GM12878 (cell line): ENCODE results near the gene DOK7. TPM values are rescaled to one million over a fixed set of nuclear protein-coding genes. Genes with fewer than 3 reads are reported as not detected.

Experiments used
- ATAC-seq: fragments of 200-7000 bp; cut with Tn5 transposase; 3 replicates; pipeline ENCODE4 v1.9.1; 2020; ENCODE audit warnings: mild to moderate bottlenecking, moderate library complexity
- BruUV-seq: library from RNA; stranded (reverse); fragments of 400-500 nt; replicated peaks from 2 replicates; lab custom pipeline; 2021; lab: Mats Ljungman, UMichigan
- CTCF ChIA-PET: fragments of 300-600 bp; sonication (Branson Sonifier 250); formaldehyde crosslinking; extraction: SDS; loops from one replicate; lab custom pipeline; 2021; ENCODE audit warnings: inconsistent platforms; lab: Yijun Ruan, JAX
- POLR2A ChIA-PET: fragments of 350-600 bp; formaldehyde crosslinking; extraction: SDS; loops from one replicate; lab custom pipeline; 2021; ENCODE audit warnings: inconsistent platforms; lab: Charles Lee
- RAD21 ChIA-PET: fragments of 300-600 bp; sonication (Branson Sonifier 250); formaldehyde crosslinking; loops from one replicate; lab custom pipeline; 2023; ENCODE audit warnings: antibody characterized with exemption; ENCODE audit not compliant: unreplicated experiment; lab: Charles Lee
- SMC1A ChIA-PET: fragments of 300-600 bp; sonication (Branson Sonifier 250); formaldehyde crosslinking; loops from one replicate; lab custom pipeline; 2023; ENCODE audit not compliant: unreplicated experiment, uncharacterized antibody; lab: Charles Lee
- DNase-seq: peaks from one replicate; pipeline ENCODE4 v3.0.0-alpha.2; 2011; ENCODE audit warnings: low read depth, low spot score
- FAIRE-seq: peaks from 3 replicates; lab custom pipeline; 2011; peaks lifted over from hg19 to GRCh38; lab: Jason Lieb, UNC
- H2AFZ ChIP-seq: 2 replicates; pipeline ENCODE4 v1.6.0; 2011; ENCODE audit warnings: low read depth, low read length, control low read depth; ENCODE audit not compliant: control insufficient read depth
- H3K27ac ChIP-seq: 2 replicates; pipeline ENCODE4 v1.5.1; 2011; ENCODE audit warnings: control low read depth; ENCODE audit not compliant: control insufficient read depth, insufficient read depth
- H3K27me3 ChIP-seq, 2 experiments: replicated peaks in 1 of 2; 2 replicates each; pipeline versions ENCODE4 v1.6.0 to v1.6.1; 2011; ENCODE audit warnings: low read length in 1 of 2; ENCODE audit not compliant: control insufficient read depth in 2 of 2, insufficient read depth in 2 of 2
- H3K36me3 ChIP-seq, 2 experiments: 2 replicates each; pipeline ENCODE4 v1.5.1; 2011; ENCODE audit warnings: low read length in 1 of 2; ENCODE audit not compliant: control insufficient read depth in 2 of 2, insufficient read depth in 2 of 2
- H3K4me1 ChIP-seq: 2 replicates; pipeline ENCODE4 v1.6.1; 2011; ENCODE audit warnings: mild to moderate bottlenecking, low read length, moderate library complexity, mixed read lengths; ENCODE audit not compliant: control insufficient read depth, insufficient read depth
- H3K4me2 ChIP-seq: 2 replicates; pipeline ENCODE4 v1.6.0; 2011; ENCODE audit warnings: control low read depth; ENCODE audit not compliant: control insufficient read depth, insufficient read depth
- H3K4me3 ChIP-seq: fragments of 200-600 bp; sonication (generic); 2 replicates; pipeline ENCODE4 v1.5.1; 2016
- H3K79me2 ChIP-seq: 2 replicates; pipeline ENCODE4 v1.6.0; 2011; ENCODE audit warnings: low read length; ENCODE audit not compliant: control insufficient read depth, insufficient read depth
- H3K9ac ChIP-seq: 2 replicates; pipeline ENCODE4 v1.8.0; 2011; ENCODE audit warnings: low read length, control low read depth, mixed read lengths; ENCODE audit not compliant: control insufficient read depth, insufficient read depth
- H3K9me3 ChIP-seq: replicated peaks from 3 replicates; pipeline ENCODE4 v1.5.1; 2011; ENCODE audit warnings: mild to moderate bottlenecking, low read length; ENCODE audit not compliant: control insufficient read depth, insufficient read depth
- H4K20me1 ChIP-seq: 2 replicates; pipeline ENCODE4 v1.6.0; 2011; ENCODE audit not compliant: control insufficient read depth, insufficient read depth
- CBX3 ChIP-seq: fragments of 200-600 bp; sonication (generic); IDR thresholded peaks from 2 replicates; pipeline ENCODE4 v1.6.1; 2016; ENCODE audit warnings: low read depth, borderline replicate concordance
- CHD1 ChIP-seq: IDR thresholded peaks from 2 replicates; pipeline ENCODE4 v1.6.1; 2012; ENCODE audit warnings: low read depth, low read length, improper control_type of control experiment
- CREB1 ChIP-seq: IDR thresholded peaks from 2 replicates; pipeline ENCODE4 v1.6.1; 2012; ENCODE audit warnings: low read depth, mild to moderate bottlenecking, inconsistent platforms
- IKZF1 ChIP-seq: fragments of 450-650 bp; conservative IDR thresholded peaks from 2 replicates; pipeline ENCODE4 v1.6.1; 2017; ENCODE audit warnings: antibody characterized with exemption, mild to moderate bottlenecking
- MEF2A ChIP-seq: IDR thresholded peaks from 2 replicates; pipeline ENCODE4 v1.6.1; 2011; ENCODE audit warnings: low read depth, mild to moderate bottlenecking, low read length, moderate library complexity; ENCODE audit not compliant: insufficient read depth
- MEF2B ChIP-seq: fragments of 450-650 bp; IDR thresholded peaks from 2 replicates; pipeline ENCODE4 v1.6.1; 2018; ENCODE audit warnings: mild to moderate bottlenecking, moderate library complexity; ENCODE audit not compliant: partially characterized antibody, poor library complexity, severe bottlenecking
- PAX5 ChIP-seq: IDR thresholded peaks from 2 replicates; pipeline ENCODE4 v1.6.1; 2011; ENCODE audit warnings: low read depth, low read length, borderline replicate concordance
- PBX3 ChIP-seq: IDR thresholded peaks from 2 replicates; pipeline ENCODE4 v1.6.1; 2011; ENCODE audit warnings: mild to moderate bottlenecking, low read depth, low read length, moderate library complexity; ENCODE audit not compliant: insufficient replicate concordance
- POLR2A ChIP-seq: IDR thresholded peaks from 2 replicates; pipeline ENCODE4 v1.6.1; 2011; ENCODE audit warnings: low read depth, mild to moderate bottlenecking, low read length
- POU2F2 ChIP-seq: IDR thresholded peaks from 3 replicates; pipeline ENCODE4 v1.6.1; 2011; ENCODE audit warnings: low read depth, mild to moderate bottlenecking, low read length, borderline replicate concordance
- RAD21 ChIP-seq: IDR thresholded peaks from 2 replicates; pipeline ENCODE4 v1.6.1; 2011; ENCODE audit warnings: mild to moderate bottlenecking, low read depth, low read length, moderate library complexity; ENCODE audit not compliant: insufficient read depth
- RFX5 ChIP-seq: IDR thresholded peaks from 2 replicates; pipeline ENCODE4 v1.6.1; 2011; ENCODE audit warnings: low read depth, low read length, improper control_type of control experiment
- SREBF1 ChIP-seq: IDR thresholded peaks from 2 replicates; pipeline ENCODE4 v1.6.1; 2012; ENCODE audit warnings: mild to moderate bottlenecking, low read length
- TCF12 ChIP-seq: IDR thresholded peaks from 2 replicates; pipeline ENCODE4 v1.6.1; 2011; ENCODE audit warnings: low read depth, mild to moderate bottlenecking, low read length
- TCF3 ChIP-seq: IDR thresholded peaks from 2 replicates; pipeline ENCODE4 v1.6.1; 2012; ENCODE audit warnings: low read depth, mild to moderate bottlenecking, low read length, borderline replicate concordance; ENCODE audit not compliant: insufficient read depth
- ZNF384 ChIP-seq: IDR thresholded peaks from 2 replicates; pipeline ENCODE4 v1.6.1; 2012; ENCODE audit warnings: low read depth, mild to moderate bottlenecking, low read length, improper control_type of control experiment, borderline replicate concordance
- WGBS: methylation state at CpG from one replicate; pipeline ENCODE4 v1.1.6; 2016; ENCODE audit warnings: low lambda C conversion rate; ENCODE audit not compliant: insufficient replicate concordance, insufficient coverage; ENCODE audit errors: missing lambda C conversion rate; 5-methylcytosine and 5-hydroxymethylcytosine counted together
- in situ Hi-C: fragments of 300-500 bp; cut with MboI; formaldehyde crosslinking; loops from 9 replicates; pipeline ENCODE4 v1.14.3; 2018; ENCODE audit warnings: mixed read lengths
- intact Hi-C: fragments of 100-400 bp; cut with micrococcal nuclease; formaldehyde crosslinking; loops from one replicate; pipeline ENCODE4 v1.14.2; 2022; ENCODE audit not compliant: unreplicated experiment
- polyA plus RNA-seq, 11 experiments: library from polyadenylated mRNA; depleted of rRNA in 4 of 11; unstranded in 6 of 11; stranded (reverse) in 5 of 11; fragments of >200 nt; fragmentation: Nextera tagmentation in 4 of 11; fragmentation: Illumina TruSeq in 1 of 11; extraction: Ambion mirVana in 4 of 11; extraction: Trizol in 1 of 11; gene quantifications; 1 replicate in 1 of 11; 2 replicates in 10 of 11; pipeline versions ENCODE4 v1.2.1 to v1.2.3, GENCODE V29; 2011 to 2016; ENCODE audit warnings: inconsistent platforms in 2 of 11, missing spikeins in 2 of 11, low read depth in 1 of 11
- total RNA-seq, 4 experiments: library from RNA; depleted of rRNA in 3 of 4; stranded (reverse); fragments of >200 nt in 3 of 4; fragmentation: Illumina TruSeq in 1 of 4; extraction: Trizol in 1 of 4; gene quantifications; 2 replicates each; pipeline versions ENCODE4 v1.2.1 to v1.2.3, GENCODE V29; 2013 to 2021

The DOK7 gene
- total and polyA plus RNA-seq, 10 of the 15 experiments (the other 5 are each of a cell fraction or from before 2014, with no cell fraction given): 0.04 to 0.46 (median 0.18) TPM; not detected in 4

GRCh38 chr4:3527101-3527913 lies 64.2 kb downstream of the DOK7 start:
- RAD21 ChIA-PET: no interaction called here
- H3K4me3 ChIP-seq: no peak overlapping the region
- ATAC-seq (no peak), FAIRE-seq (no peak), DNase-seq (no peak)
- peaks cover 13% of the 10 kb centered on the region for H3K4me1 ChIP-seq
- in situ Hi-C loops (no loop called here), intact Hi-C loops (no loop called here)
- H3K27ac ChIP-seq: no peak overlapping the region
- H3K36me3 ChIP-seq: peaks cover 3 to 12% of the 10 kb centered on the region in 2 experiments; a peak in 3 of 4 replicates
- H3K9me3 ChIP-seq: no peaks in the 10 kb centered on the region
- H3K79me2 ChIP-seq: peaks cover 18% of the 10 kb centered on the region
- SMC1A ChIA-PET: no interaction called here
- CTCF ChIA-PET: interaction anchor here (0.6 kb wide), 1 partner anchor 52 kb away, joined by 3 read pairs; no protein-coding TSS in a partner anchor
- no peaks in the 10 kb centered on the region for H3K27me3 ChIP-seq
- peaks cover 4% of the 10 kb centered on the region; the same call in 1 of the 2 replicates for H4K20me1 ChIP-seq
- no peak overlapping the region for H3K9ac ChIP-seq
- 95% methylated on average over 14 of the region's 14 CpGs for WGBS
- no TSS peak for BruUV-seq
- POLR2A ChIA-PET: no interaction called here
- TF ChIP-seq PBX3: no peak
- no peak for TF ChIP-seq MEF2B
- TF ChIP-seq TCF3: no peak
- TF ChIP-seq SREBF1: no peak
- TF ChIP-seq CBX3: no peak
- no peak for TF ChIP-seq RAD21
- TF ChIP-seq PAX5: no peak
- TF ChIP-seq POU2F2: no peak
- TF ChIP-seq RFX5: no peak
- TF ChIP-seq ZNF384: no peak
- no peak for TF ChIP-seq CREB1
- no peak for TF ChIP-seq CHD1
- no peak for TF ChIP-seq IKZF1
- no peak for TF ChIP-seq POLR2A
- TF ChIP-seq TCF12: no peak
- no peak for TF ChIP-seq MEF2A
- H2AFZ ChIP-seq: no peak overlapping the region
- H3K4me2 ChIP-seq: no peak overlapping the region
